ENCODE measurements around the gene UBE2QL1.
"Not testable (repeated sequence)": the region's sequence is repeated elsewhere in the genome, so short reads cannot be mapped to it uniquely, and the experiment has no call there.

The UBE2QL1 gene

DNA sequence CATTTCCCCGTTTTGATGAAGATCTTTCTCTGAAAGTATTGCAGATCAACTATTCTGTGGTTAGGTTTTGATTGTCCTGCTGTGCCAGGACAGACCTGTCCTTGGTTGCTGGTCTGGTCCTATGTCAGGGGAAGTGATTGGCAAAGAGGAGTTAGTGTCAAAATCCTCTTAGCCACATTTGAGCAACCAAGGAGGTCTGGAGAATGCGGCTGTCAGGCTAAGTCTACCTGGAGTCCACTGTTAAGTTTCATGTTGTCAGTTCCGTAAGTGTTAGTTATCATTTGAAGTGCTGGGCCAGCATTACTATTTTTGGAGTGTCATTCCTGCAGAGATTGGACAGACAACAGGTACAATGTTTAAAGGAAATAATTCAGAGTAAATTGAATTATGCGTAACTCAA is 62.3 kb downstream of the UBE2QL1 start:
- TF ChIP-seq CSDC2 (CRISPR knock-in tag; IDR thresholded peaks at IDR 0.05) (no peak), GLIS3 (CRISPR knock-in tag; IDR thresholded peaks at IDR 0.05) (no peak), ZFP3 (CRISPR knock-in tag; IDR thresholded peaks at IDR 0.05) (no peak), RARB (CRISPR knock-in tag; IDR thresholded peaks at IDR 0.05) (no peak), ZFP30 (CRISPR knock-in tag; IDR thresholded peaks at IDR 0.05) (no peak), TCF4 (CRISPR knock-in tag; IDR thresholded peaks at IDR 0.05; ENCODE audit: borderline replicate concordance) (no peak), ISL1 (CRISPR knock-in tag; IDR thresholded peaks at IDR 0.05) (no peak), OSR1 (CRISPR knock-in tag; IDR thresholded peaks at IDR 0.05) (no peak), ZNF8 (CRISPR knock-in tag; IDR thresholded peaks at IDR 0.05) (no peak), SNAI2 (CRISPR knock-in tag; IDR thresholded peaks at IDR 0.05) (no peak), TOX (CRISPR knock-in tag; IDR thresholded peaks at IDR 0.05; ENCODE audit: borderline replicate concordance) (no peak), PPARA (CRISPR knock-in tag; IDR thresholded peaks at IDR 0.05; ENCODE audit: borderline replicate concordance) (no peak), ARNTL (CRISPR knock-in tag; IDR thresholded peaks at IDR 0.05; ENCODE audit: borderline replicate concordance, low read depth) (no peak), ZNF565 (CRISPR knock-in tag; conservative IDR thresholded peaks at IDR 0.05; ENCODE audit: low read depth) (no peak), ZC3H10 (CRISPR knock-in tag; IDR thresholded peaks at IDR 0.05) (no peak), BACH2 (CRISPR knock-in tag; IDR thresholded peaks at IDR 0.05; ENCODE audit: borderline replicate concordance) (no peak), TSHZ2 (CRISPR knock-in tag; IDR thresholded peaks at IDR 0.05) (no peak)
- TF ChIP-seq, protein P1, sequence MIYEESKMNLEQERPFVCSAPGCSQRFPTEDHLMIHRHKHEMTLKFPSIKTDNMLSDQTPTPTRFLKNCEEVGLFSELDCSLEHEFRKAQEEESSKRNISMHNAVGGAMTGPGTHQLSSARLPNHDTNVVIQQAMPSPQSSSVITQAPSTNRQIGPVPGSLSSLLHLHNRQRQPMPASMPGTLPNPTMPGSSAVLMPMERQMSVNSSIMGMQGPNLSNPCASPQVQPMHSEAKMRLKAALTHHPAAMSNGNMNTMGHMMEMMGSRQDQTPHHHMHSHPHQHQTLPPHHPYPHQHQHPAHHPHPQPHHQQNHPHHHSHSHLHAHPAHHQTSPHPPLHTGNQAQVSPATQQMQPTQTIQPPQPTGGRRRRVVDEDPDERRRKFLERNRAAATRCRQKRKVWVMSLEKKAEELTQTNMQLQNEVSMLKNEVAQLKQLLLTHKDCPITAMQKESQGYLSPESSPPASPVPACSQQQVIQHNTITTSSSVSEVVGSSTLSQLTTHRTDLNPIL (CRISPR knock-in tag; IDR thresholded peaks at IDR 0.05; ENCODE audit: low read depth), result no peak
- TF ChIP-seq, protein P2, sequence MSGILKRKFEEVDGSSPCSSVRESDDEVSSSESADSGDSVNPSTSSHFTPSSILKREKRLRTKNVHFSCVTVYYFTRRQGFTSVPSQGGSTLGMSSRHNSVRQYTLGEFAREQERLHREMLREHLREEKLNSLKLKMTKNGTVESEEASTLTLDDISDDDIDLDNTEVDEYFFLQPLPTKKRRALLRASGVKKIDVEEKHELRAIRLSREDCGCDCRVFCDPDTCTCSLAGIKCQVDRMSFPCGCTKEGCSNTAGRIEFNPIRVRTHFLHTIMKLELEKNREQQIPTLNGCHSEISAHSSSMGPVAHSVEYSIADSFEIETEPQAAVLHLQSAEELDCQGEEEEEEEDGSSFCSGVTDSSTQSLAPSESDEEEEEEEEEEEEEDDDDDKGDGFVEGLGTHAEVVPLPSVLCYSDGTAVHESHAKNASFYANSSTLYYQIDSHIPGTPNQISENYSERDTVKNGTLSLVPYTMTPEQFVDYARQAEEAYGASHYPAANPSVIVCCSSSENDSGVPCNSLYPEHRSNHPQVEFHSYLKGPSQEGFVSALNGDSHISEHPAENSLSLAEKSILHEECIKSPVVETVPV (CRISPR knock-in tag; IDR thresholded peaks at IDR 0.05), result no peak
- no peak for ATAC-seq

GRCh38 chr5:6515812-6516211 is 67.2 kb downstream of the UBE2QL1 start:
- ATAC-seq, result not testable (repeated sequence)

DNA sequence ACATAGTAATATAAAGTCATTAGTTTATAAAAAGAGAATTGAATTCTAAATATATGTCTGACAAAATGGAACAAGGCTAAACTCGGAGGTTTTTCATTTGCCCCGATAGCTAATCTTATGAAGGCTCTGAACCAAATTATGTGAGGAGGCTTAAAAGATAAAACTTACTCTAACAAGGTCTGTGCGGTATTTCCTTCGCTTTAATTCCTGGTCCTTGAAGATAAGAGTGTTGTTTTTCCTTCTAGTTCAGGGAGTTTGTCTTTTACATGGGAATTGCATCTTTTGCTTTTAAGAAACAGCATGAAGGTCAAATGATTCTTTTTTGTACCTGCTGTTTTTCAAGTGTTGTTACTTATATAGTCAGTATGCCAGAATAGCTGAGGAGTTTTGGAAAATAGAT is 68.2 kb downstream of the UBE2QL1 start:
- no peak for TF ChIP-seq OSR1 (CRISPR knock-in tag; IDR thresholded peaks at IDR 0.05)
- no peak for TF ChIP-seq TSHZ2 (CRISPR knock-in tag; IDR thresholded peaks at IDR 0.05)
- TF ChIP-seq ZNF8 (CRISPR knock-in tag; IDR thresholded peaks at IDR 0.05), result no peak
- no peak for TF ChIP-seq ZFP30 (CRISPR knock-in tag; IDR thresholded peaks at IDR 0.05)
- TF ChIP-seq TCF4 (CRISPR knock-in tag; IDR thresholded peaks at IDR 0.05; ENCODE audit: borderline replicate concordance), result no peak
- TF ChIP-seq CSDC2 (CRISPR knock-in tag; IDR thresholded peaks at IDR 0.05), result no peak
- TF ChIP-seq BACH2 (CRISPR knock-in tag; IDR thresholded peaks at IDR 0.05; ENCODE audit: borderline replicate concordance), result no peak
- no peak for TF ChIP-seq ISL1 (CRISPR knock-in tag; IDR thresholded peaks at IDR 0.05)
- no peak for TF ChIP-seq RARB (CRISPR knock-in tag; IDR thresholded peaks at IDR 0.05)
- no peak for TF ChIP-seq PPARA (CRISPR knock-in tag; IDR thresholded peaks at IDR 0.05; ENCODE audit: borderline replicate concordance)
- no peak for TF ChIP-seq TOX (CRISPR knock-in tag; IDR thresholded peaks at IDR 0.05; ENCODE audit: borderline replicate concordance)
- TF ChIP-seq, protein P3, sequence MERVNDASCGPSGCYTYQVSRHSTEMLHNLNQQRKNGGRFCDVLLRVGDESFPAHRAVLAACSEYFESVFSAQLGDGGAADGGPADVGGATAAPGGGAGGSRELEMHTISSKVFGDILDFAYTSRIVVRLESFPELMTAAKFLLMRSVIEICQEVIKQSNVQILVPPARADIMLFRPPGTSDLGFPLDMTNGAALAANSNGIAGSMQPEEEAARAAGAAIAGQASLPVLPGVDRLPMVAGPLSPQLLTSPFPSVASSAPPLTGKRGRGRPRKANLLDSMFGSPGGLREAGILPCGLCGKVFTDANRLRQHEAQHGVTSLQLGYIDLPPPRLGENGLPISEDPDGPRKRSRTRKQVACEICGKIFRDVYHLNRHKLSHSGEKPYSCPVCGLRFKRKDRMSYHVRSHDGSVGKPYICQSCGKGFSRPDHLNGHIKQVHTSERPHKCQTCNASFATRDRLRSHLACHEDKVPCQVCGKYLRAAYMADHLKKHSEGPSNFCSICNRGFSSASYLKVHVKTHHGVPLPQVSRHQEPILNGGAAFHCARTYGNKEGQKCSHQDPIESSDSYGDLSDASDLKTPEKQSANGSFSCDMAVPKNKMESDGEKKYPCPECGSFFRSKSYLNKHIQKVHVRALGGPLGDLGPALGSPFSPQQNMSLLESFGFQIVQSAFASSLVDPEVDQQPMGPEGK (CRISPR knock-in tag; IDR thresholded peaks at IDR 0.05; ENCODE audit: borderline replicate concordance), result no peak
- TF ChIP-seq, protein P1 (CRISPR knock-in tag; IDR thresholded peaks at IDR 0.05; ENCODE audit: low read depth), result no peak
- TF ChIP-seq SNAI2 (CRISPR knock-in tag; IDR thresholded peaks at IDR 0.05), result no peak
- TF ChIP-seq GLIS3 (CRISPR knock-in tag; IDR thresholded peaks at IDR 0.05), result no peak
- ATAC-seq, result no peak
